Stimulated activated CD8-positive, alpha-beta memory T cell treated with anti-CD3 and anti-CD28 coated beads, Interleukin-15, amount 100 ng/mL, for 24 hours (primary cell): Measurements from ENCODE around the gene HOXB9.

Experiments used
- DNase-seq: peaks from one replicate; pipeline ENCODE4 v3.0.0-alpha.2; 2020; ENCODE audit warnings: low read depth

The HOXB9 gene

GRCh38 chr17:48639136-48639535 lies 13.0 kb upstream of the HOXB9 start:
- no peak for DNase-seq

- DNase-seq, result no peak
Measured at GRCh38 chr17:48637323-48638260, 11.4 kb upstream of the HOXB9 start.

GRCh38 chr17:48636177-48637018 lies 10.2 kb upstream of the HOXB9 start:
- no peak for DNase-seq

GRCh38 chr17:48634493-48635208 lies 8.5 kb upstream of the HOXB9 start:
- DNase-seq, result no peak

- no peak for DNase-seq
Measured at GRCh38 chr17:48633266-48633677, 7.1 kb upstream of the HOXB9 start.

- DNase-seq, result no peak
Measured at GRCh38 chr17:48632579-48633265, 6.6 kb upstream of the HOXB9 start.

GRCh38 chr17:48631693-48632578 lies 5.8 kb upstream of the HOXB9 start:
- no peak for DNase-seq

- no peak for DNase-seq
Measured at GRCh38 chr17:48630925-48631692, 5.0 kb upstream of the HOXB9 start.

- DNase-seq, result no peak
Measured at GRCh38 chr17:48630009-48630924, 4.1 kb upstream of the HOXB9 start.

- no peak for DNase-seq
Measured at GRCh38 chr17:48629411-48629759, 3.2 kb upstream of the HOXB9 start.

- no peak for DNase-seq
Measured at GRCh38 chr17:48628649-48629410, 2.7 kb upstream of the HOXB9 start.

- no peak for DNase-seq
Measured at GRCh38 chr17:48627623-48628521, 1.7 kb upstream of the HOXB9 start.

- DNase-seq, result no peak
Measured at GRCh38 chr17:48627118-48627597, 1.0 kb upstream of the HOXB9 start.

GRCh38 chr17:48625495-48626244 lies 488 bp downstream of the HOXB9 start:
- DNase-seq, result no peak

GRCh38 chr17:48624544-48625494 lies 1.3 kb downstream of the HOXB9 start:
- DNase-seq, result no peak
